GM12892 (cell line): Measurements from ENCODE around the gene SNORC.

Source experiments
- POLR2A ChIP-seq: IDR thresholded peaks from 2 replicates; pipeline ENCODE4 v1.6.1; 2011; ENCODE audit warnings: low read depth, low read length, control low read depth
- POLR2AphosphoS5 ChIP-seq: IDR thresholded peaks from 2 replicates; pipeline ENCODE4 v1.6.1; 2011; ENCODE audit warnings: low read depth, low read length, control low read depth

GRCh38 chr2:232920055-232920454 is 50.0 kb downstream of the SNORC start:
- TF ChIP-seq POLR2A (no peak), POLR2AphosphoS5 (no peak)
